Memory B cell (primary cell): Measurements from ENCODE around the gene ANKLE1.

Experiments used
- ATAC-seq: fragments of 150-1000 bp; cut with Tn5 transposase; 2 replicates; pipeline ENCODE4 v1.10.0; 2021; ENCODE audit warnings: low read depth, mild to moderate bottlenecking, moderate library complexity
- DNase-seq, 2 donors: peaks; one replicate each; pipeline ENCODE4 v3.0.0; 2022; ENCODE audit warnings: low spot score in 2 of 2
- H3K27ac Mint-ChIP-seq: one replicate; pipeline ENCODE4 v1.8.0; 2022; ENCODE audit warnings: mild to moderate bottlenecking, moderate library complexity, mixed read lengths
- H3K27me3 Mint-ChIP-seq: one replicate; pipeline ENCODE4 v1.8.0; 2022; ENCODE audit warnings: mixed read lengths
- H3K36me3 Mint-ChIP-seq: one replicate; pipeline ENCODE4 v1.8.0; 2022; ENCODE audit warnings: mild to moderate bottlenecking, mixed read lengths
- H3K4me1 Mint-ChIP-seq: one replicate; pipeline ENCODE4 v1.8.0; 2022; ENCODE audit warnings: mixed read lengths
- H3K4me3 Mint-ChIP-seq: one replicate; pipeline ENCODE4 v1.8.0; 2022; ENCODE audit warnings: mild to moderate bottlenecking, moderate library complexity, mixed read lengths
- H3K9me3 Mint-ChIP-seq: one replicate; pipeline ENCODE4 v1.8.0; 2022; ENCODE audit warnings: mixed read lengths

Gene ANKLE1

DNA sequence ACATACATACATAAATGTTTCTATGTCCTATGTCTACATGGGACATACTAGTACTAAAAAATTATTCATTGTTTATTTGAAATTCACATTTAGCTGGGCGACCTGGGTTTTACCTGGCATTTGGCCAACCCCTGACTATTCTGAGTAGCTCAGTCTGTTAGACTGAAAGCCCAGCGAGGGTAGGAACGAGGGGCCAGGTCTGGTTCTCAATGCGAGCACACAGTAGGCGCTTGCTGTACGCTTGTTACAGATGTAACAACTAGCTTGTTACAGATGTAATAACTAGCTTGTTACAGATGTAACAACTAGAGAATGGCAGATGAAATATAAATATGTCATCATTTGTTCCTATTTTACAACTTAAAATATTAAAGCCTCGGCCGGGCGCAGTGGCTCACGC lies 53.9 kb downstream of the ANKLE1 start:
- Mint-ChIP-seq H3K27me3 (peaks cover 9% of the 10 kb centered on the region), H3K36me3 (peaks cover 4% of the 10 kb centered on the region), H3K4me3 (no peak overlapping the region), H3K9me3 (no peaks in the 10 kb centered on the region), H3K27ac (no peak overlapping the region), H3K4me1 (peaks cover 16% of the 10 kb centered on the region)
- ATAC-seq: no peak
- no peak for DNase-seq
